ENCODE results near the gene LIMD2. TPM values are rescaled to one million over a fixed set of nuclear protein-coding genes. Genes with fewer than 3 reads are reported as not detected.

The LIMD2 gene
- total and polyA plus RNA-seq, 2 experiments from 2014 or later: 98.8 to 105 TPM

DNA sequence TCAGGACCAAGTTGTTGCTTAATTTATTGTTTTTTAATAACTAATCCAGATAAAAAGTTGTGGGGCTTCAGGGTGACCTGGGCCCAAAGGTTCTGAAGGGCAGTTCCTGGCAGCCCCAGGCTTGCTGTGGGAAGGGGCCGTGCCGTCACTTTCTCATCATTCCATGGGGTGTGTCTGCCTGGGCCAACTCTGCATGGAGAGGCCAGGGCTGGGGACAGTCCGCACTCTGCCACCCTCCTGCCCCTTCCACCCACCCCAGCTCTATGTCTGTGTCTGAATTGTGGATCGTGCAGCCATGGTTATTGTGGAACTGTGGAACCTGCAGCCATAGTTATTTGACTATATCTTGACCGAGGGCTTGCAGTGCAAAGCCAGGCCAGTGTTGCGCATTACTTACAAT is 4.0 kb downstream of the LIMD2 start (continued):
- TF ChIP-seq, protein P1, sequence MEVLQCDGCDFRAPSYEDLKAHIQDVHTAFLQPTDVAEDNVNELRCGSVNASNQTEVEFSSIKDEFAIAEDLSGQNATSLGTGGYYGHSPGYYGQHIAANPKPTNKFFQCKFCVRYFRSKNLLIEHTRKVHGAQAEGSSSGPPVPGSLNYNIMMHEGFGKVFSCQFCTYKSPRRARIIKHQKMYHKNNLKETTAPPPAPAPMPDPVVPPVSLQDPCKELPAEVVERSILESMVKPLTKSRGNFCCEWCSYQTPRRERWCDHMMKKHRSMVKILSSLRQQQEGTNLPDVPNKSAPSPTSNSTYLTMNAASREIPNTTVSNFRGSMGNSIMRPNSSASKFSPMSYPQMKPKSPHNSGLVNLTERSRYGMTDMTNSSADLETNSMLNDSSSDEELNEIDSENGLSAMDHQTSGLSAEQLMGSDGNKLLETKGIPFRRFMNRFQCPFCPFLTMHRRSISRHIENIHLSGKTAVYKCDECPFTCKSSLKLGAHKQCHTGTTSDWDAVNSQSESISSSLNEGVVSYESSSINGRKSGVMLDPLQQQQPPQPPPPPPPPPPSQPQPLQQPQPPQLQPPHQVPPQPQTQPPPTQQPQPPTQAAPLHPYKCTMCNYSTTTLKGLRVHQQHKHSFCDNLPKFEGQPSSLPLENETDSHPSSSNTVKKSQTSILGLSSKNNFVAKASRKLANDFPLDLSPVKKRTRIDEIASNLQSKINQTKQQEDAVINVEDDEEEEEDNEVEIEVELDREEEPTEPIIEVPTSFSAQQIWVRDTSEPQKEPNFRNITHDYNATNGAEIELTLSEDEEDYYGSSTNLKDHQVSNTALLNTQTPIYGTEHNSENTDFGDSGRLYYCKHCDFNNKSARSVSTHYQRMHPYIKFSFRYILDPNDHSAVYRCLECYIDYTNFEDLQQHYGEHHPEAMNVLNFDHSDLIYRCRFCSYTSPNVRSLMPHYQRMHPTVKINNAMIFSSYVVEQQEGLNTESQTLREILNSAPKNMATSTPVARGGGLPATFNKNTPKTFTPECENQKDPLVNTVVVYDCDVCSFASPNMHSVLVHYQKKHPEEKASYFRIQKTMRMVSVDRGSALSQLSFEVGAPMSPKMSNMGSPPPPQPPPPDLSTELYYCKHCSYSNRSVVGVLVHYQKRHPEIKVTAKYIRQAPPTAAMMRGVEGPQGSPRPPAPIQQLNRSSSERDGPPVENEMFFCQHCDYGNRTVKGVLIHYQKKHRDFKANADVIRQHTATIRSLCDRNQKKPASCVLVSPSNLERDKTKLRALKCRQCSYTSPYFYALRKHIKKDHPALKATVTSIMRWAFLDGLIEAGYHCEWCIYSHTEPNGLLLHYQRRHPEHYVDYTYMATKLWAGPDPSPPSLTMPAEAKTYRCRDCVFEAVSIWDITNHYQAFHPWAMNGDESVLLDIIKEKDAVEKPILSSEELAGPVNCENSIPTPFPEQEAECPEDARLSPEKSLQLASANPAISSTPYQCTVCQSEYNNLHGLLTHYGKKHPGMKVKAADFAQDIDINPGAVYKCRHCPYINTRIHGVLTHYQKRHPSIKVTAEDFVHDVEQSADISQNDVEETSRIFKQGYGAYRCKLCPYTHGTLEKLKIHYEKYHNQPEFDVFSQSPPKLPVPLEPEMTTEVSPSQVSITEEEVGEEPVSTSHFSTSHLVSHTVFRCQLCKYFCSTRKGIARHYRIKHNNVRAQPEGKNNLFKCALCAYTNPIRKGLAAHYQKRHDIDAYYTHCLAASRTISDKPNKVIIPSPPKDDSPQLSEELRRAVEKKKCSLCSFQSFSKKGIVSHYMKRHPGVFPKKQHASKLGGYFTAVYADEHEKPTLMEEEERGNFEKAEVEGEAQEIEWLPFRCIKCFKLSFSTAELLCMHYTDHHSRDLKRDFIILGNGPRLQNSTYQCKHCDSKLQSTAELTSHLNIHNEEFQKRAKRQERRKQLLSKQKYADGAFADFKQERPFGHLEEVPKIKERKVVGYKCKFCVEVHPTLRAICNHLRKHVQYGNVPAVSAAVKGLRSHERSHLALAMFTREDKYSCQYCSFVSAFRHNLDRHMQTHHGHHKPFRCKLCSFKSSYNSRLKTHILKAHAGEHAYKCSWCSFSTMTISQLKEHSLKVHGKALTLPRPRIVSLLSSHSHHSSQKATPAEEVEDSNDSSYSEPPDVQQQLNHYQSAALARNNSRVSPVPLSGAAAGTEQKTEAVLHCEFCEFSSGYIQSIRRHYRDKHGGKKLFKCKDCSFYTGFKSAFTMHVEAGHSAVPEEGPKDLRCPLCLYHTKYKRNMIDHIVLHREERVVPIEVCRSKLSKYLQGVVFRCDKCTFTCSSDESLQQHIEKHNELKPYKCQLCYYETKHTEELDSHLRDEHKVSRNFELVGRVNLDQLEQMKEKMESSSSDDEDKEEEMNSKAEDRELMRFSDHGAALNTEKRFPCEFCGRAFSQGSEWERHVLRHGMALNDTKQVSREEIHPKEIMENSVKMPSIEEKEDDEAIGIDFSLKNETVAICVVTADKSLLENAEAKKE (CRISPR knock-in tag; IDR thresholded peaks at IDR 0.05): no peak
- no peak for TF ChIP-seq JUNB (IDR thresholded peaks at IDR 0.05; ENCODE audit: unreplicated experiment)
- TF ChIP-seq REST (IDR thresholded peaks at IDR 0.05; ENCODE audit: unreplicated experiment): no peak

DNA sequence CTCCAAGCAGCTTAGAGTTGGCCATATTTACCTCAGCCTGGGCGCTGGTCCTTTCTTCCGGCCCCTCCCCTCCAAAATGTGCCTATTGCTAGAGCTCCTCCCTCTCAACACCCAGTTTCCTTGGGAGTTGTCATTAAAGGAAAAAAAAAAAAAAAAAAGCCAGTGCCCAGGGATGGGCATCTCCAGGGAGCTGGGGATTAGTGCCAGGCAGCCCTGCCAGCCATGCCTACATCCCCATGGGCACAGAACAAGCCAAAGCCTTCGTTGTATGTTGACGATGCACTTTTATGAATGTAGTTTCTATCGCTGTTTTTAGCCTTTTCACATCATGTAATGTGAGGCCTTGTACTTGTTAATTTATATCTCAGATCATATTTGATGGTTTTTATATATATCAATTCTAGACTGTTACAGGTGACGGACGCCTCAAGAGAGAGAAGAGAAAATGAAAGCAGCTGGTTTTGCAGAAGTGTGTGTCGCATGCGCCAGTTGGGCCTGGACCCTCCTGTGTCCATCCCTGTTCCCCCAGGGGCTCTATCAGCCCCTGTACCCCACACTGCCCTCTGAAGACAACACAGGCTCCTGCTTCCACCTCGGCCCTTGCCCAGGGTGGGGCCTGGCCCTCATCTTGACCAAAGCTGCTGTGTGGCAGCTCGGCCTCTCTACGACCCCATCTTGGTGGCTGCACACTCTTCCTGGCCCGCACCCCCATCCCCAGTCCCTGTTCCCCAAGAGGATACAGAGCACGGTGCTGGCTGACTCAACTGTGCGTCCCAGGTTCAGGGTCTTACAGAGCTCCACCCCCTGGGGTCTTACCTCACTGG is 4.8 kb downstream of the LIMD2 start:
- H3K9me2 ChIP-seq (ENCODE audit: insufficient read depth): no peaks in the 10 kb centered on the region
- no peaks in the 10 kb centered on the region for H3K79me2 ChIP-seq (replicated peaks; ENCODE audit: insufficient read depth)
- peaks cover 37% of the 10 kb centered on the region; the same call in 2 of the 3 replicates for H3K4me1 Mint-ChIP-seq
- H3K4me2 ChIP-seq: no peak overlapping the region
- H3F3A ChIP-seq (replicated peaks; ENCODE audit: low read depth): peaks cover 17% of the 10 kb centered on the region
- no peak overlapping the region for H3K4me3 ChIP-seq
- H3K9me3 Mint-ChIP-seq: no peaks in the 10 kb centered on the region; the same call in 2 of the 3 replicates
- no peak overlapping the region; the same call in 2 of the 3 replicates for H3K4me3 Mint-ChIP-seq
- H3K27ac Mint-ChIP-seq: no peak overlapping the region
- peaks cover 16% of the 10 kb centered on the region for H3K27me3 Mint-ChIP-seq (ENCODE audit: insufficient read depth, low read depth, poor library complexity)
- no peaks in the 10 kb centered on the region for H3K27me3 ChIP-seq (ENCODE audit: insufficient read depth)
- H4K20me1 ChIP-seq (replicated peaks; ENCODE audit: insufficient read depth): no peaks in the 10 kb centered on the region
- no peak overlapping the region for H2AFZ ChIP-seq
- H3K36me3 Mint-ChIP-seq (ENCODE audit: low read depth): peaks cover 26% of the 10 kb centered on the region
- H3K4me1 ChIP-seq (ENCODE audit: insufficient read depth): peaks cover 17% of the 10 kb centered on the region; the same call in 1 of the 2 replicates
- H3K36me3 ChIP-seq (ENCODE audit: insufficient read depth): no peaks in the 10 kb centered on the region
- DNase-seq (ENCODE audit: low spot score) (no peak), ATAC-seq (no peak)
- no peak overlapping the region for H3K27ac ChIP-seq (ENCODE audit: low read depth)
- TF ChIP-seq NANOG (IDR thresholded peaks at IDR 0.05; ENCODE audit: borderline replicate concordance): no peak
- no peak for TF ChIP-seq ETS1 (IDR thresholded peaks at IDR 0.05)
- TF ChIP-seq STAT1 (IDR thresholded peaks at IDR 0.05; ENCODE audit: unreplicated experiment): no peak
- TF ChIP-seq JUNB (IDR thresholded peaks at IDR 0.05; ENCODE audit: unreplicated experiment): no peak
- no peak for TF ChIP-seq REST (IDR thresholded peaks at IDR 0.05; ENCODE audit: unreplicated experiment)
- TF ChIP-seq ZNF331 (CRISPR knock-in tag; IDR thresholded peaks at IDR 0.05; ENCODE audit: low read depth): no peak
- TF ChIP-seq CREB1 (CRISPR knock-in tag; IDR thresholded peaks at IDR 0.05; ENCODE audit: low read depth): no peak
